COR-L47 (cell line): Measurements from ENCODE around the gene UBXN6.

ENCODE experiments used
- DNase-seq: peaks from one replicate; lab custom pipeline; 2025; lab: John Stamatoyannopoulos, UW

UBXN6 gene

GRCh38 chr19:4493104-4493928, 35.7 kb upstream of the UBXN6 start:
- no peak for DNase-seq

- no peak for DNase-seq
Observed at GRCh38 chr19:4492337-4493103, 34.9 kb upstream of the UBXN6 start.

GRCh38 chr19:4491446-4491845, 33.9 kb upstream of the UBXN6 start:
- no peak for DNase-seq

- no peak for DNase-seq
Observed at GRCh38 chr19:4488496-4488895, 30.9 kb upstream of the UBXN6 start.

- no peak for DNase-seq
Observed at GRCh38 chr19:4487572-4487971, 30.0 kb upstream of the UBXN6 start.

- no peak for DNase-seq
Observed at GRCh38 chr19:4483385-4483784, 25.8 kb upstream of the UBXN6 start.

GRCh38 chr19:4482721-4483364, 25.2 kb upstream of the UBXN6 start:
- DNase-seq, result no peak

GRCh38 chr19:4477034-4477801, 19.6 kb upstream of the UBXN6 start:
- no peak for DNase-seq

GRCh38 chr19:4474514-4475022, 17.0 kb upstream of the UBXN6 start:
- DNase-seq, result peak; percentile 71

- no peak for DNase-seq
Observed at GRCh38 chr19:4473763-4474513, 16.3 kb upstream of the UBXN6 start.

GRCh38 chr19:4473011-4473762, 15.6 kb upstream of the UBXN6 start:
- no peak for DNase-seq

GRCh38 chr19:4472174-4472974, 14.8 kb upstream of the UBXN6 start, which contains the start of gene HDGFL2:
Gene HDGFL2, plus strand, starts transcription at chr19:4472297. Its CDS starts 54 bp downstream, at chr19:4472351.
- DNase-seq, result no peak

GRCh38 chr19:4471403-4472173, 14.0 kb upstream of the UBXN6 start:
- DNase-seq, result peak; percentile 100

- no peak for DNase-seq
Observed at GRCh38 chr19:4467835-4468234, 10.2 kb upstream of the UBXN6 start.

GRCh38 chr19:4464815-4465581, 7.4 kb upstream of the UBXN6 start:
- DNase-seq, result no peak

GRCh38 chr19:4456843-4457653, 546 bp downstream of the UBXN6 start:
- peak; percentile 17 for DNase-seq

- DNase-seq, result no peak
Observed at GRCh38 chr19:4456476-4456842, 1.1 kb downstream of the UBXN6 start.
